COLO668 (cell line): ENCODE results near the gene HES5.

ENCODE experiments used
- DNase-seq: peaks from one replicate; lab custom pipeline; 2025; ENCODE audit not compliant: unreplicated experiment; lab: John Stamatoyannopoulos, UW

Gene HES5

GRCh38 chr1:2481885-2482284, 48.2 kb downstream of the HES5 start:
- DNase-seq, result no peak

- peak; percentile 63 for DNase-seq
Observed at GRCh38 chr1:2480986-2481364, 49.1 kb downstream of the HES5 start.

- no peak for DNase-seq
Observed at GRCh38 chr1:2480236-2480985, 49.7 kb downstream of the HES5 start.

DNA sequence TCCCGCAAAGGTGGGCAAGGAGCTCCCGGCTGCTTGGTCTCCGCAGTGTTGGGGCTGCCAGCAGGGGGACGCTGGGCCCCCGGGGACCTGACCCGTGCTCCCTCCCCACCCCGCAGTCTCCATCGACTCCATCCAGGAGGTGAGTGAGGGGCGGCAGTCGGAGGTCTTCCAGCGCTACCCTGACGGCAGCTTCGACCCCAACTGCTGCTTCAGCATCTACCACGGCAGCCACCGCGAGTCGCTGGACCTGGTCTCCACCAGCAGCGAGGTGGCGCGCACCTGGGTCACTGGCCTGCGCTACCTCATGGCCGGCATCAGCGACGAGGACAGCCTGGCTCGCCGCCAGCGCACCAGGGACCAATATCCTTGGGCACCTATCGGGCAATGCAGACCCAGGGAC, 50.4 kb downstream of the HES5 start:
- DNase-seq, result no peak

DNA sequence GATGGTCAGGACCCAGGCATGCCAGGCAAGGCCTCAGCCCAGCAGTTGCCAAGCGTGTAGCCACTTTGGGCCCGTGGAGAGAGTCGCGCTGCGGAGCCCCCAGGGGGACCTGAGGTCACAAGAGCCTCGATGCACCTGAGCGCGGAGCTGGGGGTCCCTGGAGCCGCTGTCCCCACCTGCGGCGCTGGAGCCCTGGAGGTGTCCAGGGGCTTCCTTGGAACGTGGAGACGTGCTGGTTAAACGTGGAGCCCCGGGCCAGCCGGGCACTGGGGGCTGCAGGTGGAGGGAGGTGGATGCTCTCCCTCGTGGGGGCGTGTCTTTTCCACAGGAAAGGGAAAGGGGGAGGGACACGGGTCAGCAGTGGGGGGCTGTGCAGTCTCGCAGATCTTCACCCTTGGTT, 50.9 kb downstream of the HES5 start:
- no peak for DNase-seq
